Suprapubic skin (tissue), 4 donors: ENCODE results near the gene TFCP2L1. TPM values are rescaled to one million over a fixed set of nuclear protein-coding genes. Genes with fewer than 3 reads are reported as not detected.

Experiments used
- DNase-seq, 2 donors: peaks; one replicate each; pipeline ENCODE4 v3.0.0-alpha.2; 2019; ENCODE audit warnings: low spot score in 2 of 2
- H3K27ac ChIP-seq: fragments of 200-600 bp; sonication (generic); one replicate; pipeline ENCODE4 v1.5.1; 2019
- H3K27me3 ChIP-seq: fragments of 200-600 bp; sonication (generic); one replicate; pipeline ENCODE4 v1.5.1; 2019
- H3K36me3 ChIP-seq: fragments of 200-600 bp; sonication (generic); one replicate; pipeline ENCODE4 v1.5.1; 2019
- H3K4me1 ChIP-seq: fragments of 200-600 bp; sonication (generic); one replicate; pipeline ENCODE4 v1.5.1; 2019
- H3K4me3 ChIP-seq: fragments of 200-600 bp; sonication (generic); one replicate; pipeline ENCODE4 v1.5.1; 2019; ENCODE audit warnings: mild to moderate bottlenecking
- H3K9me3 ChIP-seq: fragments of 200-600 bp; sonication (generic); one replicate; pipeline ENCODE4 v1.5.1; 2019
- CTCF ChIP-seq, 2 donors: fragments of 200-600 bp in 1 of 2; fragments of 450-650 bp in 1 of 2; sonication (generic) in 1 of 2; IDR thresholded peaks; one replicate each; pipeline ENCODE4 v1.5.1; 2016 to 2019; ENCODE audit warnings: antibody characterized with exemption in 2 of 2, mild to moderate bottlenecking in 1 of 2, moderate library complexity in 1 of 2
- EP300 ChIP-seq: sonication (generic); formaldehyde crosslinking; IDR thresholded peaks from one replicate; pipeline ENCODE4 v1.6.1; 2017; ENCODE audit warnings: antibody characterized with exemption
- POLR2A ChIP-seq, 2 donors: fragments of 450-650 bp; IDR thresholded peaks; one replicate each; pipeline ENCODE4 v1.6.1; 2017; ENCODE audit warnings: antibody characterized with exemption in 2 of 2, mild to moderate bottlenecking in 2 of 2, moderate library complexity in 2 of 2
- POLR2AphosphoS5 ChIP-seq, 3 donors: sonication (generic); formaldehyde crosslinking; IDR thresholded peaks; one replicate each; pipeline ENCODE4 v1.6.1; 2017; ENCODE audit warnings: antibody characterized with exemption in 3 of 3
- WGBS: methylation state at CpG from one replicate; pipeline ENCODE4 v1.1.5; 2018; 5-methylcytosine and 5-hydroxymethylcytosine counted together
- total RNA-seq, 4 donors: library from RNA; depleted of rRNA; stranded (reverse); fragments of >200 nt; gene quantifications; one replicate each; pipeline ENCODE4 v1.1.0, GENCODE V29; 2016

The TFCP2L1 gene
- total RNA-seq, 4 donors from 2014 or later = 33.5 to 64.1 (median 52.7) TPM

DNA sequence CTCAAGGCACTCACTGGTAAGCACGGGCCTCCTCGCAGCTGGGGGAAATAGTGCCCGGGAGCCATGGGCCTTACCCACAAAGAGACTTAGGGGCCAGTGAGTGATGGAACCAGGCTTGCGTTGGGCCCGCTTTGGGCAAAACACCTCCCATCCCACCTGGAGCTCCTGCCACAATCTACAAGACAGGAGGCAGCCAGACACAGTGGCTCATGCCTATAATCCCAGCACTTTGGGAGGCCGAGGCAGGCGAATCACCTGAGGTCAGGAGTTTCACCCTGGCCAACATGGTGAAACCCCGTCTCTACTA is 88.2 kb downstream of the TFCP2L1 start:
- H3K4me1 ChIP-seq = peaks cover 35% of the 10 kb centered on the region
- H3K9me3 ChIP-seq = no peaks in the 10 kb centered on the region
- TF ChIP-seq POLR2A (IDR thresholded peaks at IDR 0.05) = no peak
- no peak for TF ChIP-seq CTCF (IDR thresholded peaks at IDR 0.05)
- TF ChIP-seq POLR2AphosphoS5 (IDR thresholded peaks at IDR 0.05) = no peak
- no peak for TF ChIP-seq EP300
- whole genome bisulfite sequencing = 81% methylated on average over 7 of the region's 8 CpGs
- H3K27me3 ChIP-seq = no peaks in the 10 kb centered on the region
- DNase-seq = peak; percentile 62 to 69
- H3K36me3 ChIP-seq = no peaks in the 10 kb centered on the region
- H3K4me3 ChIP-seq = no peak overlapping the region
- peak overlapping the region; percentile 96 for H3K27ac ChIP-seq

- Histone ChIP-seq H3K9me3 (no peaks in the 10 kb centered on the region), H3K36me3 (no peaks in the 10 kb centered on the region), H3K27me3 (no peaks in the 10 kb centered on the region), H3K4me3 (no peak overlapping the region), H3K27ac (peak overlapping the region; percentile 96), H3K4me1 (peaks cover 35% of the 10 kb centered on the region)
- DNase-seq = peak; percentile 82 to 85
- TF ChIP-seq CTCF (IDR thresholded peaks at IDR 0.05) = no peak
- TF ChIP-seq POLR2AphosphoS5 (IDR thresholded peaks at IDR 0.05) = peak in 2 of 3 donors; percentile 85 to 88
- 18% methylated on average over 13 of the region's 19 CpGs for WGBS
Observed at GRCh38 chr2:121196132-121196848, 88.7 kb downstream of the TFCP2L1 start.

GRCh38 chr2:121195036-121195435 is 90.0 kb downstream of the TFCP2L1 start:
- DNase-seq = no peak
- H3K9me3 ChIP-seq = no peaks in the 10 kb centered on the region
- peaks cover 35% of the 10 kb centered on the region for H3K4me1 ChIP-seq
- H3K27me3 ChIP-seq = no peaks in the 10 kb centered on the region
- no peak for TF ChIP-seq EP300
- no peak for TF ChIP-seq CTCF (IDR thresholded peaks at IDR 0.05)
- no peak for TF ChIP-seq POLR2A (IDR thresholded peaks at IDR 0.05)
- TF ChIP-seq POLR2AphosphoS5 (IDR thresholded peaks at IDR 0.05) = no peak
- H3K36me3 ChIP-seq = no peaks in the 10 kb centered on the region
- no peak overlapping the region for H3K4me3 ChIP-seq
- peak overlapping the region; percentile 96 for H3K27ac ChIP-seq
- 80% methylated on average over 2 of the region's 5 CpGs for WGBS

- Histone ChIP-seq H3K9me3 (no peaks in the 10 kb centered on the region), H3K4me3 (no peak overlapping the region), H3K4me1 (peaks cover 35% of the 10 kb centered on the region), H3K27ac (peak overlapping the region; percentile 96), H3K27me3 (no peaks in the 10 kb centered on the region), H3K36me3 (no peaks in the 10 kb centered on the region)
- no peak for TF ChIP-seq CTCF (IDR thresholded peaks at IDR 0.05)
- no peak for TF ChIP-seq POLR2A (IDR thresholded peaks at IDR 0.05)
- TF ChIP-seq POLR2AphosphoS5 (IDR thresholded peaks at IDR 0.05) = no peak
- 84% methylated on average over 5 of the region's 5 CpGs for WGBS
- DNase-seq = peak in 1 of 2 donors; percentile 33
Observed at GRCh38 chr2:121194626-121195025, 90.4 kb downstream of the TFCP2L1 start.

DNA sequence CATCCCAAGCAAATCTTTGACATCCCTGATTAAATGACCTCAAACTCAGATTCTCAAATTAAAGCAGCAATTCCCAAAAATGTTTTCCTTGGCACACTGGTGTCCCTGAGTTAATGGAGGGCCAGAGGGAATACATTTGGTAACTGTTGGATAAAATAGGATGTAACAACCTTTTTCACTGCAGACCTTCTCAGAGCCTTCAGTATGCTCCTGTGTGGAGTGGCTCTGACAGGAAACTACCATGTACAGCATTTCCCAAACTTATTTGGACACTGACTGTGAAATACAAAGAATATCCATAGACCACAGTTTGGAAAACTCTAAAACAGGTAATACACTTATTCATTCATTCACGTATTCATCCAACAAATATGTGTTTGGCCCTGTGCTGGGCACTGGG is 91.8 kb downstream of the TFCP2L1 start:
- no peaks in the 10 kb centered on the region for H3K27me3 ChIP-seq
- peaks cover 30% of the 10 kb centered on the region for H3K4me1 ChIP-seq
- H3K9me3 ChIP-seq = no peaks in the 10 kb centered on the region
- TF ChIP-seq POLR2AphosphoS5 (IDR thresholded peaks at IDR 0.05) (no peak), POLR2A (IDR thresholded peaks at IDR 0.05) (no peak), EP300 (no peak), CTCF (IDR thresholded peaks at IDR 0.05) (no peak)
- H3K36me3 ChIP-seq = no peaks in the 10 kb centered on the region
- no peak for DNase-seq
- no peak overlapping the region for H3K4me3 ChIP-seq
- H3K27ac ChIP-seq = no peak overlapping the region
- WGBS = 77% methylated on average over 1 of the region's 1 CpG
